GM12878 (cell line): ENCODE measurements around the gene CIAO2B. TPM values are rescaled to one million over a fixed set of nuclear protein-coding genes. Genes with fewer than 3 reads are reported as not detected.

Source experiments
- ATAC-seq: fragments of 200-7000 bp; cut with Tn5 transposase; 3 replicates; pipeline ENCODE4 v1.9.1; 2020; ENCODE audit warnings: mild to moderate bottlenecking, moderate library complexity
- BruUV-seq: library from RNA; stranded (reverse); fragments of 400-500 nt; replicated peaks from 2 replicates; lab custom pipeline; 2021; lab: Mats Ljungman, UMichigan
- CTCF ChIA-PET: fragments of 300-600 bp; sonication (Branson Sonifier 250); formaldehyde crosslinking; extraction: SDS; loops from one replicate; lab custom pipeline; 2021; ENCODE audit warnings: inconsistent platforms; lab: Yijun Ruan, JAX
- POLR2A ChIA-PET: fragments of 350-600 bp; formaldehyde crosslinking; extraction: SDS; loops from one replicate; lab custom pipeline; 2021; ENCODE audit warnings: inconsistent platforms; lab: Charles Lee
- RAD21 ChIA-PET: fragments of 300-600 bp; sonication (Branson Sonifier 250); formaldehyde crosslinking; loops from one replicate; lab custom pipeline; 2023; ENCODE audit warnings: antibody characterized with exemption; ENCODE audit not compliant: unreplicated experiment; lab: Charles Lee
- SMC1A ChIA-PET: fragments of 300-600 bp; sonication (Branson Sonifier 250); formaldehyde crosslinking; loops from one replicate; lab custom pipeline; 2023; ENCODE audit not compliant: unreplicated experiment, uncharacterized antibody; lab: Charles Lee
- DNase-seq: peaks from one replicate; pipeline ENCODE4 v3.0.0-alpha.2; 2011; ENCODE audit warnings: low read depth, low spot score
- FAIRE-seq: peaks from 3 replicates; lab custom pipeline; 2011; peaks lifted over from hg19 to GRCh38; lab: Jason Lieb, UNC
- H2AFZ ChIP-seq: 2 replicates; pipeline ENCODE4 v1.6.0; 2011; ENCODE audit warnings: low read depth, low read length, control low read depth; ENCODE audit not compliant: control insufficient read depth
- H3K27ac ChIP-seq: 2 replicates; pipeline ENCODE4 v1.5.1; 2011; ENCODE audit warnings: control low read depth; ENCODE audit not compliant: control insufficient read depth, insufficient read depth
- H3K27me3 ChIP-seq, 2 experiments: replicated peaks in 1 of 2; 2 replicates each; pipeline versions ENCODE4 v1.6.0 to v1.6.1; 2011; ENCODE audit warnings: low read length in 1 of 2; ENCODE audit not compliant: control insufficient read depth in 2 of 2, insufficient read depth in 2 of 2
- H3K36me3 ChIP-seq, 2 experiments: 2 replicates each; pipeline ENCODE4 v1.5.1; 2011; ENCODE audit warnings: low read length in 1 of 2; ENCODE audit not compliant: control insufficient read depth in 2 of 2, insufficient read depth in 2 of 2
- H3K4me1 ChIP-seq: 2 replicates; pipeline ENCODE4 v1.6.1; 2011; ENCODE audit warnings: mild to moderate bottlenecking, low read length, moderate library complexity, mixed read lengths; ENCODE audit not compliant: control insufficient read depth, insufficient read depth
- H3K4me2 ChIP-seq: 2 replicates; pipeline ENCODE4 v1.6.0; 2011; ENCODE audit warnings: control low read depth; ENCODE audit not compliant: control insufficient read depth, insufficient read depth
- H3K4me3 ChIP-seq: fragments of 200-600 bp; sonication (generic); 2 replicates; pipeline ENCODE4 v1.5.1; 2016
- H3K79me2 ChIP-seq: 2 replicates; pipeline ENCODE4 v1.6.0; 2011; ENCODE audit warnings: low read length; ENCODE audit not compliant: control insufficient read depth, insufficient read depth
- H3K9ac ChIP-seq: 2 replicates; pipeline ENCODE4 v1.8.0; 2011; ENCODE audit warnings: low read length, control low read depth, mixed read lengths; ENCODE audit not compliant: control insufficient read depth, insufficient read depth
- H3K9me3 ChIP-seq: replicated peaks from 3 replicates; pipeline ENCODE4 v1.5.1; 2011; ENCODE audit warnings: mild to moderate bottlenecking, low read length; ENCODE audit not compliant: control insufficient read depth, insufficient read depth
- H4K20me1 ChIP-seq: 2 replicates; pipeline ENCODE4 v1.6.0; 2011; ENCODE audit not compliant: control insufficient read depth, insufficient read depth
- HDAC6 ChIP-seq: fragments of 200-600 bp; sonication (generic); IDR thresholded peaks from one replicate; pipeline ENCODE4 v1.8.0; 2017; ENCODE audit warnings: antibody characterized with exemption; ENCODE audit not compliant: unreplicated experiment
- IKZF1 ChIP-seq: fragments of 450-650 bp; conservative IDR thresholded peaks from 2 replicates; pipeline ENCODE4 v1.6.1; 2017; ENCODE audit warnings: antibody characterized with exemption, mild to moderate bottlenecking
- IKZF2 ChIP-seq, 2 experiments: fragments of 450-650 bp; IDR thresholded peaks; 2 replicates each; pipeline ENCODE4 v1.6.1; 2017; ENCODE audit warnings: mild to moderate bottlenecking in 2 of 2, moderate library complexity in 2 of 2
- IRF4 ChIP-seq: IDR thresholded peaks from 2 replicates; pipeline ENCODE4 v1.6.1; 2011; ENCODE audit warnings: low read depth, low read length
- NRF1 ChIP-seq: conservative IDR thresholded peaks from 2 replicates; pipeline ENCODE4 v1.6.1; 2011; ENCODE audit warnings: mild to moderate bottlenecking, low read depth, low read length, improper control_type of control experiment
- TCF12 ChIP-seq: IDR thresholded peaks from 2 replicates; pipeline ENCODE4 v1.6.1; 2011; ENCODE audit warnings: low read depth, mild to moderate bottlenecking, low read length
- ZBTB11 ChIP-seq: fragments of 450-650 bp; formaldehyde crosslinking; IDR thresholded peaks from 2 replicates; pipeline ENCODE4 v1.5.0; 2022; ENCODE audit warnings: mild to moderate bottlenecking, missing genetic modification characterization
- ZBTB40 ChIP-seq: fragments of 450-650 bp; IDR thresholded peaks from 2 replicates; pipeline ENCODE4 v1.6.1; 2016; ENCODE audit warnings: mild to moderate bottlenecking, moderate library complexity, borderline replicate concordance
- WGBS: methylation state at CpG from one replicate; pipeline ENCODE4 v1.1.6; 2016; ENCODE audit warnings: low lambda C conversion rate; ENCODE audit not compliant: insufficient replicate concordance, insufficient coverage; ENCODE audit errors: missing lambda C conversion rate; 5-methylcytosine and 5-hydroxymethylcytosine counted together
- in situ Hi-C: fragments of 300-500 bp; cut with MboI; formaldehyde crosslinking; loops from 9 replicates; pipeline ENCODE4 v1.14.3; 2018; ENCODE audit warnings: mixed read lengths
- intact Hi-C: fragments of 100-400 bp; cut with micrococcal nuclease; formaldehyde crosslinking; loops from one replicate; pipeline ENCODE4 v1.14.2; 2022; ENCODE audit not compliant: unreplicated experiment
- polyA plus RNA-seq, 11 experiments: library from polyadenylated mRNA; depleted of rRNA in 4 of 11; unstranded in 6 of 11; stranded (reverse) in 5 of 11; fragments of >200 nt; fragmentation: Nextera tagmentation in 4 of 11; fragmentation: Illumina TruSeq in 1 of 11; extraction: Ambion mirVana in 4 of 11; extraction: Trizol in 1 of 11; gene quantifications; 1 replicate in 1 of 11; 2 replicates in 10 of 11; pipeline versions ENCODE4 v1.2.1 to v1.2.3, GENCODE V29; 2011 to 2016; ENCODE audit warnings: inconsistent platforms in 2 of 11, missing spikeins in 2 of 11, low read depth in 1 of 11
- total RNA-seq, 4 experiments: library from RNA; depleted of rRNA in 3 of 4; stranded (reverse); fragments of >200 nt in 3 of 4; fragmentation: Illumina TruSeq in 1 of 4; extraction: Trizol in 1 of 4; gene quantifications; 2 replicates each; pipeline versions ENCODE4 v1.2.1 to v1.2.3, GENCODE V29; 2013 to 2021
- TF ChIP-seq, protein P1 (sequence below): fragments of 450-650 bp; IDR thresholded peaks from 2 replicates; pipeline ENCODE4 v1.6.1; 2017; ENCODE audit warnings: low read depth, mild to moderate bottlenecking, moderate library complexity
- TF ChIP-seq, protein P2 (sequence below): fragments of 450-650 bp; IDR thresholded peaks from 2 replicates; pipeline ENCODE4 v1.6.1; 2017; ENCODE audit warnings: mild to moderate bottlenecking, moderate library complexity

The CIAO2B gene
- total and polyA plus RNA-seq, 10 of the 15 experiments (the other 5 are each of a cell fraction or from before 2014, with no cell fraction given), result 76.4 to 241 (median 138) TPM

DNA sequence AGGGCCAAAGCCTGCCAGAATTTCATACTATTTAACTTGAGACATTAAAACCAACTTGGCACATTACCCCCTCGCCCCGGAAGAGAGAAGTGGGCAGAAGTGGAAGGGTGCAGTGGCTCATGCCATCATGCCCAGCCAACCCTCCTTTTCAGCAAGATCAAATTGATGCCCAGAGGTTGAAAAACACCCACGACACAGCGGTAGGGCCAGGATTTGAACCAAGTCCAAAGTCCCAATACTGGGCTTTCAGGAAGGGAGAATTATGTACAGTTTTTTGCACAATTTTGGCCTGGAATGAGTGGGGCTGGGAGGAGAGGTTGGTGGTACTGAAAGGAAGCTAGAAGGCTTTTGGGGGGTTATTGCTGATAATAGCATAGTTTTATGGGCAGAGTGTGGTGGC is 42.8 kb downstream of the CIAO2B start:
- in situ Hi-C loops, result no loop called here
- POLR2A ChIA-PET, result interaction anchor here (1.5 kb wide), 1 partner anchor 9 kb away, joined by 5 read pairs; no protein-coding TSS in a partner anchor
- TF ChIP-seq IKZF2 (IDR thresholded peaks at IDR 0.05) (no peak), TCF12 (no peak), HDAC6 (no peak), ZBTB11 (CRISPR knock-in tag) (no peak), NRF1 (no peak), IRF4 (no peak), ZBTB40 (no peak), IKZF1 (no peak)
- TF ChIP-seq, protein P1, sequence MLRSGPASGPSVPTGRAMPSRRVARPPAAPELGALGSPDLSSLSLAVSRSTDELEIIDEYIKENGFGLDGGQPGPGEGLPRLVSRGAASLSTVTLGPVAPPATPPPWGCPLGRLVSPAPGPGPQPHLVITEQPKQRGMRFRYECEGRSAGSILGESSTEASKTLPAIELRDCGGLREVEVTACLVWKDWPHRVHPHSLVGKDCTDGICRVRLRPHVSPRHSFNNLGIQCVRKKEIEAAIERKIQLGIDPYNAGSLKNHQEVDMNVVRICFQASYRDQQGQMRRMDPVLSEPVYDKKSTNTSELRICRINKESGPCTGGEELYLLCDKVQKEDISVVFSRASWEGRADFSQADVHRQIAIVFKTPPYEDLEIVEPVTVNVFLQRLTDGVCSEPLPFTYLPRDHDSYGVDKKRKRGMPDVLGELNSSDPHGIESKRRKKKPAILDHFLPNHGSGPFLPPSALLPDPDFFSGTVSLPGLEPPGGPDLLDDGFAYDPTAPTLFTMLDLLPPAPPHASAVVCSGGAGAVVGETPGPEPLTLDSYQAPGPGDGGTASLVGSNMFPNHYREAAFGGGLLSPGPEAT, result no peak
- TF ChIP-seq, protein P2, sequence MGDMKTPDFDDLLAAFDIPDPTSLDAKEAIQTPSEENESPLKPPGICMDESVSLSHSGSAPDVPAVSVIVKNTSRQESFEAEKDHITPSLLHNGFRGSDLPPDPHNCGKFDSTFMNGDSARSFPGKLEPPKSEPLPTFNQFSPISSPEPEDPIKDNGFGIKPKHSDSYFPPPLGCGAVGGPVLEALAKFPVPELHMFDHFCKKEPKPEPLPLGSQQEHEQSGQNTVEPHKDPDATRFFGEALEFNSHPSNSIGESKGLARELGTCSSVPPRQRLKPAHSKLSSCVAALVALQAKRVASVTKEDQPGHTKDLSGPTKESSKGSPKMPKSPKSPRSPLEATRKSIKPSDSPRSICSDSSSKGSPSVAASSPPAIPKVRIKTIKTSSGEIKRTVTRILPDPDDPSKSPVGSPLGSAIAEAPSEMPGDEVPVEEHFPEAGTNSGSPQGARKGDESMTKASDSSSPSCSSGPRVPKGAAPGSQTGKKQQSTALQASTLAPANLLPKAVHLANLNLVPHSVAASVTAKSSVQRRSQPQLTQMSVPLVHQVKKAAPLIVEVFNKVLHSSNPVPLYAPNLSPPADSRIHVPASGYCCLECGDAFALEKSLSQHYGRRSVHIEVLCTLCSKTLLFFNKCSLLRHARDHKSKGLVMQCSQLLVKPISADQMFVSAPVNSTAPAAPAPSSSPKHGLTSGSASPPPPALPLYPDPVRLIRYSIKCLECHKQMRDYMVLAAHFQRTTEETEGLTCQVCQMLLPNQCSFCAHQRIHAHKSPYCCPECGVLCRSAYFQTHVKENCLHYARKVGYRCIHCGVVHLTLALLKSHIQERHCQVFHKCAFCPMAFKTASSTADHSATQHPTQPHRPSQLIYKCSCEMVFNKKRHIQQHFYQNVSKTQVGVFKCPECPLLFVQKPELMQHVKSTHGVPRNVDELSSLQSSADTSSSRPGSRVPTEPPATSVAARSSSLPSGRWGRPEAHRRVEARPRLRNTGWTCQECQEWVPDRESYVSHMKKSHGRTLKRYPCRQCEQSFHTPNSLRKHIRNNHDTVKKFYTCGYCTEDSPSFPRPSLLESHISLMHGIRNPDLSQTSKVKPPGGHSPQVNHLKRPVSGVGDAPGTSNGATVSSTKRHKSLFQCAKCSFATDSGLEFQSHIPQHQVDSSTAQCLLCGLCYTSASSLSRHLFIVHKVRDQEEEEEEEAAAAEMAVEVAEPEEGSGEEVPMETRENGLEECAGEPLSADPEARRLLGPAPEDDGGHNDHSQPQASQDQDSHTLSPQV, result no peak

More for the DNA sequence above, 42.8 kb downstream of the CIAO2B start:
- ATAC-seq (no peak), FAIRE-seq (no peak), DNase-seq (no peak)
- intact Hi-C loops, result no loop called here
- Histone ChIP-seq H3K79me2 (no peaks in the 10 kb centered on the region), H3K27ac (no peak overlapping the region), H3K27me3 (no peaks in the 10 kb centered on the region), H3K4me3 (no peak overlapping the region), H3K36me3 (peaks cover 0 to 3% of the 10 kb centered on the region in 2 experiments; a peak in 2 of 4 replicates), H2AFZ (no peak overlapping the region), H3K4me1 (no peaks in the 10 kb centered on the region; the same call in 1 of the 2 replicates), H3K4me2 (no peak overlapping the region), H4K20me1 (no peaks in the 10 kb centered on the region), H3K9me3 (no peaks in the 10 kb centered on the region), H3K9ac (no peak overlapping the region)
- ChIA-PET RAD21 (interaction anchor here (1.1 kb wide), 1 partner anchor 11 kb away, joined by 3 read pairs; the partner anchor contains the start of gene PDP2), CTCF (interaction anchor here (1.6 to 9.7 kb wide), 4 partner anchors 9 to 56 kb away, joined by 4 to 77 read pairs (median 10); partner anchors contain the start of gene RRAD), SMC1A (interaction anchor here (2.0 to 2.3 kb wide), 2 partner anchors 9 to 37 kb away, joined by 6 to 7 read pairs; no protein-coding TSS in a partner anchor)
- no TSS peak for BruUV-seq
- WGBS, result 95% methylated on average over 4 of the region's 4 CpGs
